Endothelial cell of umbilical vein (primary cell): ENCODE data around the gene HK1.

Experiments
- CTCF ChIP-seq, 2 donors: IDR thresholded peaks; 1 replicate in 1 of 2; 2 replicates in 1 of 2; pipeline ENCODE4 v1.5.1; 2011; ENCODE audit warnings: low read length in 2 of 2, mild to moderate bottlenecking in 2 of 2, moderate library complexity in 2 of 2, control low read depth in 1 of 2, inconsistent platforms in 1 of 2, low read depth in 1 of 2; ENCODE audit not compliant: insufficient read depth in 1 of 2; ENCODE audit errors: extremely low read depth in 1 of 2
- MAX ChIP-seq: IDR thresholded peaks from 2 replicates; pipeline ENCODE4 v1.6.1; 2011; ENCODE audit not compliant: insufficient read depth, insufficient read length
- POLR2A ChIP-seq: IDR thresholded peaks from 2 replicates; pipeline ENCODE4 v1.6.1; 2012; ENCODE audit warnings: low read depth, mild to moderate bottlenecking, control low read depth, low read length
- POLR2AphosphoS5 ChIP-seq: IDR thresholded peaks from 2 replicates; pipeline ENCODE4 v1.6.1; 2012; ENCODE audit warnings: low read depth, mild to moderate bottlenecking, control low read depth, low read length, moderate library complexity; ENCODE audit not compliant: insufficient read depth

GRCh38 chr10:69242852-69243212, 35.5 kb upstream of the HK1 start:
- no peak for TF ChIP-seq CTCF (IDR thresholded peaks at IDR 0.05; ENCODE audit: extremely low read depth in 1 of 2, insufficient read depth in 1 of 2, low read depth in 1 of 2, low read length in 2 of 2)
- no peak for TF ChIP-seq POLR2AphosphoS5
- no peak for TF ChIP-seq POLR2A
- TF ChIP-seq MAX = no peak
